HEK293T (cell line): ENCODE data around the gene OVCH1.

Experiments
- CTCF ChIA-PET: fragments of 350-600 bp; formaldehyde crosslinking; extraction: SDS; loops from one replicate; lab custom pipeline; 2021; ENCODE audit warnings: antibody characterized with exemption, inconsistent platforms; lab: Yijun Ruan, JAX
- POLR2A ChIA-PET: fragments of 350-600 bp; formaldehyde crosslinking; extraction: SDS; loops from one replicate; lab custom pipeline; 2020; ENCODE audit warnings: antibody characterized with exemption, inconsistent platforms; lab: Yijun Ruan, JAX
- DNase-seq: peaks from one replicate; pipeline ENCODE4 v3.0.0; 2012; ENCODE audit warnings: mixed read lengths; ENCODE audit errors: extremely low spot score
- ARNT ChIP-seq: fragments of 450-650 bp; IDR thresholded peaks from 2 replicates; pipeline ENCODE4 v1.6.1; 2017; ENCODE audit warnings: mild to moderate bottlenecking
- BHLHE40 ChIP-seq: fragments of 450-650 bp; IDR thresholded peaks from 2 replicates; pipeline ENCODE4 v1.6.1; 2016; ENCODE audit warnings: mild to moderate bottlenecking, moderate library complexity, borderline replicate concordance
- CTBP1 ChIP-seq: fragments of 450-650 bp; IDR thresholded peaks from 2 replicates; pipeline ENCODE4 v1.6.1; 2016; ENCODE audit warnings: borderline replicate concordance
- ELF4 ChIP-seq: fragments of 450-650 bp; IDR thresholded peaks from 2 replicates; pipeline ENCODE4 v1.6.1; 2017; ENCODE audit warnings: antibody characterized with exemption
- FOXA1 ChIP-seq: fragments of 450-650 bp; IDR thresholded peaks from 2 replicates; pipeline ENCODE4 v1.6.1; 2016; ENCODE audit warnings: mild to moderate bottlenecking
- FOXK2 ChIP-seq: fragments of 450-650 bp; IDR thresholded peaks from 2 replicates; pipeline ENCODE4 v1.6.1; 2016; ENCODE audit warnings: mild to moderate bottlenecking
- FOXM1 ChIP-seq: fragments of 450-650 bp; IDR thresholded peaks from 2 replicates; pipeline ENCODE4 v1.6.1; 2017; ENCODE audit warnings: mild to moderate bottlenecking, borderline replicate concordance
- HDGF ChIP-seq: fragments of 450-650 bp; IDR thresholded peaks from 2 replicates; pipeline ENCODE4 v1.6.1; 2017; ENCODE audit warnings: antibody characterized with exemption, borderline replicate concordance
- L3MBTL2 ChIP-seq: fragments of 450-650 bp; conservative IDR thresholded peaks from 2 replicates; pipeline ENCODE4 v1.6.1; 2016; ENCODE audit warnings: mild to moderate bottlenecking
- LEF1 ChIP-seq: fragments of 450-650 bp; IDR thresholded peaks from 2 replicates; pipeline ENCODE4 v1.6.1; 2017; ENCODE audit warnings: mild to moderate bottlenecking, borderline replicate concordance
- NFRKB ChIP-seq: fragments of 450-650 bp; IDR thresholded peaks from 2 replicates; pipeline ENCODE4 v1.6.1; 2016; ENCODE audit warnings: mild to moderate bottlenecking, moderate library complexity
- SP1 ChIP-seq: fragments of 450-650 bp; IDR thresholded peaks from 2 replicates; pipeline ENCODE4 v1.6.1; 2017
- SUZ12 ChIP-seq: fragments of 450-650 bp; IDR thresholded peaks from 2 replicates; pipeline ENCODE4 v1.6.1; 2016; ENCODE audit warnings: mild to moderate bottlenecking
- TARDBP ChIP-seq: fragments of 450-650 bp; IDR thresholded peaks from 2 replicates; pipeline ENCODE4 v1.6.1; 2016
- ZNF384 ChIP-seq: fragments of 450-650 bp; IDR thresholded peaks from 2 replicates; pipeline ENCODE4 v1.6.1; 2016
- TF ChIP-seq, protein P1 (sequence below): fragments of 450-650 bp; IDR thresholded peaks from 2 replicates; pipeline ENCODE4 v1.6.1; 2016

The OVCH1 gene

DNA sequence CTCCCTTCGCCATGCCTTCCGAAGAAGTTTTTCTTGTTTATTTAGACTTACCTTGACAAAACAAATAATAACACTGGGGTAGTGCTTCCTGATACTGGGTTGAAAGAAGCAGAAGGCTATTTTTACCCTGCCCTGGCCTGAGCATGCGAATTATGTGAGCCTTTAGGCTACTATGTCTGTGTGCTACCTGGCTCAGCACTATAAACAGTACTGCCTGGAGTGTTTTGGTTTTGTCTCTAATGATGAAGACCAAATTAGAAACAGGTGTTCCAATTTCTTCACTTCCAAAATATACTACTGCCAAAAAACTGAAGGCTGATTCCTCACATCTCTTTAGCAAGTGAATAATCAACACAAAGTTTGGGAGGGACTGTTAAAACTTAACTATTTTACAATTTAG lies 7.6 kb upstream of the OVCH1 start:
- CTCF ChIA-PET = no interaction called here
- POLR2A ChIA-PET = no interaction called here
- DNase-seq = no peak
- TF ChIP-seq, protein P1, sequence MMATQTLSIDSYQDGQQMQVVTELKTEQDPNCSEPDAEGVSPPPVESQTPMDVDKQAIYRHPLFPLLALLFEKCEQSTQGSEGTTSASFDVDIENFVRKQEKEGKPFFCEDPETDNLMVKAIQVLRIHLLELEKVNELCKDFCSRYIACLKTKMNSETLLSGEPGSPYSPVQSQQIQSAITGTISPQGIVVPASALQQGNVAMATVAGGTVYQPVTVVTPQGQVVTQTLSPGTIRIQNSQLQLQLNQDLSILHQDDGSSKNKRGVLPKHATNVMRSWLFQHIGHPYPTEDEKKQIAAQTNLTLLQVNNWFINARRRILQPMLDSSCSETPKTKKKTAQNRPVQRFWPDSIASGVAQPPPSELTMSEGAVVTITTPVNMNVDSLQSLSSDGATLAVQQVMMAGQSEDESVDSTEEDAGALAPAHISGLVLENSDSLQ = no peak
- TF ChIP-seq FOXK2 (no peak), FOXM1 (no peak), L3MBTL2 (no peak), SUZ12 (no peak), BHLHE40 (no peak), SP1 (no peak), LEF1 (no peak), HDGF (no peak)

DNA sequence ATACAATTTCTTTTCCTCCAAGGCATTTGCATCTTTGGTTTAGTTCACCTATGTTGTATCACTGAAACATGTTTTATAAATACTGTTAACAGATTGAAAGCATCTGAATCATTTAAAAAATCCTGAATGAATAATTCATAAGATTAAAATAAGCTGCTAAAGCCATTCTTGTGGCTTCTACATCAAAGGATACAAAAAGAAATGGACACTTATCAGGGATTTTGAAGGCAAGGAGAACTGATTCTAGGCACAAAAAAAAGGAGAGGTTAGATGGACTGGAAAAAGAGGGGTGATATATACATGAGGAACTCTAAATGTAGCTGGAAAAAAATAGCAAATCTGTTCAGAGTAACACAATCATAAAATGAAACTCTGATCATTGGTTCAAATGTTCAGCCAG lies 5.8 kb upstream of the OVCH1 start:
- ChIA-PET POLR2A (no interaction called here), CTCF (no interaction called here)
- DNase-seq = no peak
- TF ChIP-seq TARDBP (no peak), FOXK2 (no peak), ELF4 (no peak), BHLHE40 (no peak)

DNA sequence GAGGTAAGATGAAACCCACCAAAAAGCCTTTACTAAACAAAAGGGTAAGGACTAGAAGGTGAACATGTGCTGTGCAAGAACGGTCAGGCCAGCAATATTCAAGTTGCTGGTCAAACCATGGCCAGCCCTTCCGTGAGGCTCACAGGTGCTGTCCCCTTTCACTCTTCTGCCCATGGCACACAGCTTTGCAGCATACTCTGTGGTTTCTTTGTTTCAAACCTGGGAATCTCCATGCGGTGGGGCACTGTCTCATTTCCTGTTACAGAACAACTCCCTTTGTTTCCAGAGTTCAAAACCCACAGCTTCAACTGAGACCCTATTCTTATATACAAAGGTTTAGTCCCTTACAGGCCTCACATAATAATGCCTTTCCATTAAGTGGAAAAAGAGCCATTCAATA lies 1.7 kb upstream of the OVCH1 start:
- no peak for DNase-seq
- ChIA-PET POLR2A (no interaction called here), CTCF (no interaction called here)
- no peak for TF ChIP-seq L3MBTL2
- TF ChIP-seq BHLHE40 = no peak
- no peak for TF ChIP-seq ZNF384
- TF ChIP-seq HDGF = no peak

DNA sequence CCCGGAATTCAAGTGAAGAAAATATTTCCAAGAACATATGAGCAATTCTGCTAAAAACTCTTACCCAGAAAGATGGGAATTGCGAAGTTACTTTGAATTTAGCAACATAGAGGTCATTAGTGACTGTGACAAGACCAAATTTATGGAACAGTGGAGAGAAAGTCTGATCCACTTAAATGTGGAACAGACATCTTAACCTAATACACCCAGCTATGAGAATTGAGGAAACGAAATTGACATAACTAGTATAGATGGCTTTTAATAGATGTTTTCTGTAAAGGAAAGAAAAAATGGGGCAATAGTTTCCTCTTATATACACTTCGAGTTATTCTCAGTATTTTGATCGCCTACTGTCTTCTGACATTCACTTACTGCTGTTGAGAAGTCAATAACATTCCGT lies 4.6 kb downstream of the OVCH1 start:
- DNase-seq = no peak
- ChIA-PET CTCF (no interaction called here), POLR2A (no interaction called here)
- TF ChIP-seq ARNT = no peak
- TF ChIP-seq, protein P1 = no peak
- no peak for TF ChIP-seq FOXM1
- no peak for TF ChIP-seq TARDBP
- TF ChIP-seq NFRKB = no peak
- TF ChIP-seq CTBP1 = no peak
- TF ChIP-seq SP1 = no peak
- TF ChIP-seq BHLHE40 = no peak
- no peak for TF ChIP-seq FOXA1
- TF ChIP-seq L3MBTL2 = no peak
- no peak for TF ChIP-seq ELF4
- TF ChIP-seq HDGF = no peak
- TF ChIP-seq ZNF384 = no peak

DNA sequence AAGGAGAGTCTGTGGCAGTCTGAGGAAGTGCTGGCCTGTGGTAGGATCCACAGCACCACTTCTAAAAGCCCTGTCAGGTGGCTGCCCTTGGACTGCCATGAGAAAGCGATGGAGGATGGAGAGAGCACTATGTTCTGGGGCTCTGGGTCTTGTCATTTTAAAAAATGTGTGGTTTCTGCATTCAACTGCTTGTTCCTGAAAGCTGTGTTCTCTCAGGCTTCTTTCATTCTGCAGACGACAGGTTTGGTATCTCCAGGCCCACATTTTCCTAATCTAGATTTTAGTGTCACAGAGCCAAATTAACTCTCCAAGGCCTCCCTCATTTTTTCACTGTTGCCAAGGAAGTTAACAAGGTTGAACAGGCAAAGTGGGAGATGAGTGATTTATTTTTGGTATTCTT lies 10.5 kb downstream of the OVCH1 start:
- DNase-seq = no peak
- TF ChIP-seq SP1 = no peak
- TF ChIP-seq ELF4 = no peak
- TF ChIP-seq FOXA1 = no peak
- no peak for TF ChIP-seq SUZ12
- TF ChIP-seq NFRKB = no peak
- no peak for TF ChIP-seq TARDBP
- TF ChIP-seq BHLHE40 = no peak
- no peak for TF ChIP-seq CTBP1
- no peak for TF ChIP-seq FOXK2
- TF ChIP-seq LEF1 = no peak
- TF ChIP-seq L3MBTL2 = no peak
- no peak for TF ChIP-seq FOXM1
- TF ChIP-seq, protein P1 = no peak
- TF ChIP-seq HDGF = no peak
- ChIA-PET CTCF (no interaction called here), POLR2A (no interaction called here)

DNA sequence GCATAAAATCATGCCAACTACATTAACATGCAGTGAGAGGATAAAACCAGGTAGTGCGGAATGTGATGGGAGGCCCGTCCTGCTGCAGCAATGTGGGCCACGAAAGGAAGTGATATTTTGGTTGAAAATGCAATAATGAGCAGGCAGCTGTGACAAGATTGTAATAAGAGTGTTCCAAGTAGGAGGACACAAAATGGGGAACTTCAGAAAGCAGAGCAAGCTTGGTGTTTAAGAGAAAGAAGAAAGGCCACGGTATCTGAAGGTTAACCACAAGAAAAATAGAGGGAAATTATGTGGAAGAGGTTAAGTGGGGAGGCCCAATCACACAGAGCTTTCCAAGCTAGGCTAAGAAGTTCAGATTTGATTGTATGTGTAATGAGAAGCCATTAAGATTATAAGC lies 34.3 kb downstream of the OVCH1 start:
- TF ChIP-seq FOXM1 (no peak), FOXA1 (no peak), ZNF384 (no peak), NFRKB (no peak), L3MBTL2 (no peak), CTBP1 (no peak), ELF4 (no peak), LEF1 (no peak), BHLHE40 (no peak), HDGF (no peak), FOXK2 (no peak), SUZ12 (no peak), ARNT (no peak), TARDBP (no peak), SP1 (no peak)
- TF ChIP-seq, protein P1 = no peak
- ChIA-PET POLR2A (no interaction called here), CTCF (no interaction called here)
- no peak for DNase-seq
